ENCODE data around the gene DUOX2.

GRCh38 chr15:45115312-45115820, 1.4 kb upstream of the DUOX2 start:
- TF ChIP-seq CTCF (IDR thresholded peaks at IDR 0.05) (no peak), POLR2A (IDR thresholded peaks at IDR 0.05) (no peak)
